BJ (cell line): Measurements from ENCODE around the gene GRIK3. TPM values are rescaled to one million over a fixed set of nuclear protein-coding genes. Genes with fewer than 3 reads are reported as not detected.

Experiments
- CTCF ChIA-PET: fragments of 350-600 bp; formaldehyde crosslinking; extraction: SDS; loops from one replicate; lab custom pipeline; 2021; ENCODE audit warnings: antibody characterized with exemption, inconsistent platforms; lab: Yijun Ruan, JAX
- POLR2A ChIA-PET: fragments of 300-600 bp; sonication (Branson Sonifier 250); formaldehyde crosslinking; extraction: SDS; loops from one replicate; lab custom pipeline; 2021; ENCODE audit warnings: antibody characterized with exemption; lab: Charles Lee
- DNase-seq: peaks from one replicate; pipeline ENCODE4 v3.0.0-alpha.2; 2011; ENCODE audit warnings: low read depth
- H3K27me3 ChIP-seq: 2 replicates; pipeline ENCODE4 v1.6.0; 2011; ENCODE audit warnings: low read length; ENCODE audit not compliant: control insufficient read depth, insufficient read depth
- H3K36me3 ChIP-seq: 2 replicates; pipeline ENCODE4 v1.5.1; 2011; ENCODE audit warnings: low read length; ENCODE audit not compliant: control insufficient read depth, insufficient read depth
- H3K4me3 ChIP-seq: 2 replicates; pipeline ENCODE4 v1.5.1; 2011; ENCODE audit warnings: low read depth, mild to moderate bottlenecking, control low read depth, low read length
- polyA plus RNA-seq: library from polyadenylated mRNA; depleted of rRNA; stranded (reverse); fragments of >200 nt; gene quantifications from 2 replicates; pipeline ENCODE4 v1.2.3, GENCODE V29; 2011
- TF ChIP-seq, protein P1 (sequence below): IDR thresholded peaks from 2 replicates; pipeline ENCODE4 v1.5.1; 2011; ENCODE audit warnings: low read depth, mild to moderate bottlenecking, control low read depth, inconsistent platforms, low read length, moderate library complexity; ENCODE audit not compliant: insufficient read depth

GRIK3 gene
- polyA plus RNA-seq, 1 experiment, result not detected

DNA sequence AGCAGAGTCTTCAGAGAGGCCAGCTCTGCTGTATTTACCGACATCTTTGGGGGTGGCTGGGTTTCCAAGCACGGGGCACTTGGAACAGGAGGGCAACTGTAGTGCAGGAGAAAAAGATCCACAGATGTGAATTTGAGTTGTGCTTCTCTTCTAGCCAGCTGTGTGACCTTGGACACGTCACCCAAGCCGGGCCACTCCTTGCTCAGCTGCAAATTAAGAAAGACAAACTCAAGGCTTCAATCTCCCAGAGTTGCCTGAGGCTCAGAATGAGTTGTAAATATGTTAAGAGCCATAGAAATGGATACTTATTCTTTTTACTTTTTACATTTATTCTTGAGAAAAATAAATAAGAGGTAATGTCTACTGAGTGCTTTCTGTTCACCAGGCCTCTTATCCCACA lies 24.3 kb downstream of the GRIK3 start:
- DNase-seq, result no peak
- ChIA-PET POLR2A (no interaction called here), CTCF (no interaction called here)
- Histone ChIP-seq H3K27me3 (no peaks in the 10 kb centered on the region), H3K36me3 (no peaks in the 10 kb centered on the region), H3K4me3 (no peak overlapping the region)
- TF ChIP-seq, protein P1, sequence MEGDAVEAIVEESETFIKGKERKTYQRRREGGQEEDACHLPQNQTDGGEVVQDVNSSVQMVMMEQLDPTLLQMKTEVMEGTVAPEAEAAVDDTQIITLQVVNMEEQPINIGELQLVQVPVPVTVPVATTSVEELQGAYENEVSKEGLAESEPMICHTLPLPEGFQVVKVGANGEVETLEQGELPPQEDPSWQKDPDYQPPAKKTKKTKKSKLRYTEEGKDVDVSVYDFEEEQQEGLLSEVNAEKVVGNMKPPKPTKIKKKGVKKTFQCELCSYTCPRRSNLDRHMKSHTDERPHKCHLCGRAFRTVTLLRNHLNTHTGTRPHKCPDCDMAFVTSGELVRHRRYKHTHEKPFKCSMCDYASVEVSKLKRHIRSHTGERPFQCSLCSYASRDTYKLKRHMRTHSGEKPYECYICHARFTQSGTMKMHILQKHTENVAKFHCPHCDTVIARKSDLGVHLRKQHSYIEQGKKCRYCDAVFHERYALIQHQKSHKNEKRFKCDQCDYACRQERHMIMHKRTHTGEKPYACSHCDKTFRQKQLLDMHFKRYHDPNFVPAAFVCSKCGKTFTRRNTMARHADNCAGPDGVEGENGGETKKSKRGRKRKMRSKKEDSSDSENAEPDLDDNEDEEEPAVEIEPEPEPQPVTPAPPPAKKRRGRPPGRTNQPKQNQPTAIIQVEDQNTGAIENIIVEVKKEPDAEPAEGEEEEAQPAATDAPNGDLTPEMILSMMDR, result no peak

DNA sequence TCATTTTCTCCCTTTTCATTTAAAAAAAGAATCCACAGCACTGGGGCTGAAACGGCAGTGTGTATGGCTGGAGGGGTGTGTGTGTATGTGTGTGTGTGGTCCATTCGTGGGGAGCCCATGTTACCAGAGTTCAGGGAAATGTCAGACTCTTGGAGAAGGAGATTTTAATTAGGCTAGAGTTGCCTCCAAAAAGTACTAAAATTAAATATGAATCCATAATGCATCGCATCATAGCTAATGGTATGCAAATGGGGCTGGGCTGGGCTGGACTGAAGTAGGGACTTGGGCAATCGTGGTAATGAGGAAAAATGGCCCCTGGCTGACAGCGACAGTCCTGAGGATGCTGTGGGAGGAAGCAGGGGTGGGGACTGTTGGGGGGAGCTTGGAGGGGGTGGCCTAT lies 24.8 kb downstream of the GRIK3 start:
- Histone ChIP-seq H3K27me3 (no peaks in the 10 kb centered on the region), H3K36me3 (no peaks in the 10 kb centered on the region), H3K4me3 (no peak overlapping the region)
- ChIA-PET POLR2A (no interaction called here), CTCF (no interaction called here)
- no peak for DNase-seq
- TF ChIP-seq, protein P1, result no peak

DNA sequence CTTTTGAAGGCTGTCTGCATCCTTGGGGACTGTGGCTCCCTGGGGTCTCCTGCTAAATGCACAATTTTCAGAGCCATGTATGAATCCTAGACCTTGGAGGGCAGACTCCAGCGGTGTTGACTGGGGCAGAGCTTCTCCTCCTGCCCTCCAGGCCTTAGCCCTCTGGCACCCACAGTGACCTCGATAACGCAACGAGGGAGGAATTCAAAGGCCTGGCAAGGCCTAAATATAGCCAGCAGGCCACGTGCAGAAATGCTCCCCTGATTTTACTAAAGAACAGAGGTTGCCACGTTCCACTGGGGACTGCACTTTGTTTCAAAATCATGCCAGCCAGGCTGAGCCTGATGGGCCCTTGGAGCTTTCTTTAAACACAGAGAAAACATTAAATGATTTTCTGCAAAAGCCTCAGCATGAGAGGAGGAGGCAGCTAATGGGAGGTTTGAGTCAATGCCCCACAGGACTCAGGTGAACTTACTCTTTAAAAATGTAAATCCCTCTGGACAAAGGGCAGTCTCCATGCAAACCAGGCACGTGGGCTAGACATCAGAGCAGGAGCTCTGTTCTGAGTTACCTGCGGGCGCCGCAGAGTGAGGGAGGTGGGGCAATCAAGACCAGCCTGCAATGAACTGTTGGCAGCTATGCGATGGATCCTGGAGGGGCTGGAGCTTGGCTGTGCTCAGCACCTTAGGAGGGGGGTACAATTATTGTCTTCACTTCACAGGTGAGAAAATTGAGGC lies 28.0 kb downstream of the GRIK3 start:
- Histone ChIP-seq H3K4me3 (no peak overlapping the region), H3K27me3 (no peaks in the 10 kb centered on the region), H3K36me3 (no peaks in the 10 kb centered on the region)
- TF ChIP-seq, protein P1, result no peak
- DNase-seq, result no peak
- POLR2A ChIA-PET, result no interaction called here
- CTCF ChIA-PET, result interaction anchor here (0.6 kb wide), 1 partner anchor 118 kb away, joined by 3 read pairs; no protein-coding TSS in a partner anchor

DNA sequence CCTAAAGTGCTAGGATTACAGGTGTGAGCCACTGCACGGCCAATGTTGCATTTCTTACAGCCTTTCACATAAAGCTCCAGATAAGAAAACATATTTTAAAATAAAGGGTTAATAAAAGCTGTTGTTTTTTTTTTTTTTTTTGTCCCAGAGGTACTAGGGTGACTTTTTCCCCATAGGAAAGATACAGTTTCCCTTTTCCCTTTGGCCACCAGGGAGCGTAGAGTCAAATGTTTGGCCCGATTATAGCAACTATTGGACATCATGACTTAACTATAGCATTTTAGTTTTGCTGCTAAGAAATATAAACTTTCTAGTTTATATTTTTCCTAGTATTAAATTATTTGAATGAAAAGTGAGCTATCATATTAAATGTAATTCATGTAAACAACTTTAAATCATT lies 31.4 kb downstream of the GRIK3 start:
- Histone ChIP-seq H3K36me3 (no peaks in the 10 kb centered on the region), H3K27me3 (no peaks in the 10 kb centered on the region), H3K4me3 (no peak overlapping the region)
- ChIA-PET CTCF (no interaction called here), POLR2A (no interaction called here)
- TF ChIP-seq, protein P1, result no peak
- DNase-seq, result no peak

DNA sequence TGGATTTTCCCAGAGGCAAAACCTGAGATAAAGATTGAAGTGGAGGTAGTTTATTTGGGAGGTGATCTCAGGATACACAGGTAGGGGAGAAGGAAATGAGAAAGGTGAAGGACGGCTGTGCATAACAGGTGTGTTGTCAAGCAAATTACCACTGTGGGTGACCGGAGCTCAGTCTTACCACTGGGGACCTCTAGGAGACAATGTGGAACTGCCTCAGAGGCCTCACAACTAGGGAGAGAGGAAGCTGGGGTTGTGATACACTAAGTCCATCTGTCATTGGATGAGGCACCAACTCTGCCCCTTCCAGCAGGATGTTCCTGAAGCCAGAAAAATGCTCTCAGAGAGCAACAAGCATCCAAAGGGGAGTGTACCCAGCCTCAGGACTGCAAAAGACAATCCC lies 32.6 kb downstream of the GRIK3 start:
- ChIA-PET POLR2A (no interaction called here), CTCF (no interaction called here)
- Histone ChIP-seq H3K4me3 (no peak overlapping the region), H3K27me3 (no peaks in the 10 kb centered on the region), H3K36me3 (no peaks in the 10 kb centered on the region)
- TF ChIP-seq, protein P1, result no peak
- no peak for DNase-seq
